Left renal pelvis (tissue), 4 donors: ENCODE measurements around the gene FBXW8. TPM values are rescaled to one million over a fixed set of nuclear protein-coding genes. Genes with fewer than 3 reads are reported as not detected.
"Not testable (repeated sequence)": the region's sequence is repeated elsewhere in the genome, so short reads cannot be mapped to it uniquely, and the experiment has no call there.

Experiments used
- DNase-seq, 4 donors: peaks; one replicate each; pipeline ENCODE4 v3.0.0-alpha.2; 2013; ENCODE audit warnings: low read depth in 4 of 4, low spot score in 3 of 4
- polyA plus RNA-seq, 4 donors: library from polyadenylated mRNA; unstranded; fragments of 120-200 nt; gene quantifications; one replicate each; pipeline ENCODE4 v1.2.1, GENCODE V29; 2013; ENCODE audit not compliant: insufficient read length in 4 of 4

The FBXW8 gene
- polyA plus RNA-seq, 4 donors, result 22.7 to 25.5 (median 23.8) TPM

GRCh38 chr12:117047810-117048584 lies 137.2 kb downstream of the FBXW8 start:
- no peak for DNase-seq

- DNase-seq, result no peak
Observed at GRCh38 chr12:117048585-117048904, 137.8 kb downstream of the FBXW8 start.

GRCh38 chr12:117049295-117049694 lies 138.5 kb downstream of the FBXW8 start:
- no peak for DNase-seq

GRCh38 chr12:117050060-117050459 lies 139.3 kb downstream of the FBXW8 start:
- DNase-seq, result no peak

GRCh38 chr12:117051380-117051779 lies 140.6 kb downstream of the FBXW8 start:
- no peak for DNase-seq

- no peak for DNase-seq
Observed at GRCh38 chr12:117052386-117053049, 141.8 kb downstream of the FBXW8 start.

- DNase-seq, result no peak
Observed at GRCh38 chr12:117053050-117053400, 142.3 kb downstream of the FBXW8 start.

- DNase-seq, result no peak
Observed at GRCh38 chr12:117053597-117054201, 142.9 kb downstream of the FBXW8 start.

- no peak for DNase-seq
Observed at GRCh38 chr12:117054279-117054678, 143.5 kb downstream of the FBXW8 start.

- not testable (repeated sequence) for DNase-seq
Observed at GRCh38 chr12:117057626-117058025, 146.9 kb downstream of the FBXW8 start.

GRCh38 chr12:117058442-117059072 lies 147.8 kb downstream of the FBXW8 start:
- no peak for DNase-seq

GRCh38 chr12:117059156-117059555 lies 148.4 kb downstream of the FBXW8 start:
- no peak for DNase-seq

GRCh38 chr12:117060246-117060928 lies 149.6 kb downstream of the FBXW8 start:
- no peak for DNase-seq

- no peak for DNase-seq
Observed at GRCh38 chr12:117060929-117061305, 150.2 kb downstream of the FBXW8 start.

- no peak for DNase-seq
Observed at GRCh38 chr12:117061555-117062079, 150.9 kb downstream of the FBXW8 start.

GRCh38 chr12:117063162-117063911 lies 152.6 kb downstream of the FBXW8 start:
- DNase-seq, result no peak

GRCh38 chr12:117064049-117064448 lies 153.3 kb downstream of the FBXW8 start:
- no peak for DNase-seq

- DNase-seq, result no peak
Observed at GRCh38 chr12:117064596-117064995, 153.8 kb downstream of the FBXW8 start.

- DNase-seq, result no peak
Observed at GRCh38 chr12:117067016-117067415, 156.3 kb downstream of the FBXW8 start.

GRCh38 chr12:117067638-117068037 lies 156.9 kb downstream of the FBXW8 start:
- DNase-seq, result no peak
